Smooth muscle cell of the brain vasculature (primary cell): ENCODE measurements around the gene KCTD15.

Experiments
- DNase-seq: peaks from one replicate; pipeline ENCODE4 v3.0.0-alpha.2; 2012; ENCODE audit warnings: low read depth, low spot score

Gene KCTD15

DNA sequence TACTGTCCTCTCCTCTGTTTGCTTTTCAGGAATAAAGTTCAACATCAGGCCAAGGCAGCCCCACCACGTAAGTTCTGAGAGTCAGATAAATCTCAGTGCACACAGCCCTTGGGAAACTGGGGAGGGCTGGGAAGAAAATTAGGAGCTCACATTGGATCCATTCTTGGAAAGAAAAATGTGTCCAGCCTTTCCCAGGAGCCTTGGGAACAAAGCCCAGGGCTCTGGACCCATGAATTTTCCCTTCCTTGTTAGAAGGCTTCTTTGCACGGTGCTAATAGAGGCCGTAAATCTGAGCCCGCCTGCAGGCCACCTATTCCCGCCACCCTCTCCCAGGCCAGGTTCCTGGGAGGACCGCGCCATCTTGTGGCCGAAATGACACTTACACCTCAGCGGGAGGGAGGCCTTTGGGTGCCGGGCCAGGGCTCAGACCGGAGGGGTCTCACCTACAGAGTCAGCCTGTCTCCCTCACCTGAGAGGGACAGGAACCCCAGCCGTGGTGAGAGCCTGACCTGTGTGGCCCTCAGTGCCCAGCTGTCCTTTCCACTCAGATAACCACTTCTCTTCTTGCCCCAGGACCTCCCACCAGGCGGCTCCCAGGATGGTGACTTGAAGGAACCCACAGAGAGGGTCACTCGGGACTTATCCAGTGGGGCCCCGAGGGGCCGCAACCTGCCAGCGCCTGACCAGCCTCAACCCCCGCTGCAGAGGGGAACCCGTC lies 25.1 kb upstream of the KCTD15 start:
- no peak for DNase-seq

DNA sequence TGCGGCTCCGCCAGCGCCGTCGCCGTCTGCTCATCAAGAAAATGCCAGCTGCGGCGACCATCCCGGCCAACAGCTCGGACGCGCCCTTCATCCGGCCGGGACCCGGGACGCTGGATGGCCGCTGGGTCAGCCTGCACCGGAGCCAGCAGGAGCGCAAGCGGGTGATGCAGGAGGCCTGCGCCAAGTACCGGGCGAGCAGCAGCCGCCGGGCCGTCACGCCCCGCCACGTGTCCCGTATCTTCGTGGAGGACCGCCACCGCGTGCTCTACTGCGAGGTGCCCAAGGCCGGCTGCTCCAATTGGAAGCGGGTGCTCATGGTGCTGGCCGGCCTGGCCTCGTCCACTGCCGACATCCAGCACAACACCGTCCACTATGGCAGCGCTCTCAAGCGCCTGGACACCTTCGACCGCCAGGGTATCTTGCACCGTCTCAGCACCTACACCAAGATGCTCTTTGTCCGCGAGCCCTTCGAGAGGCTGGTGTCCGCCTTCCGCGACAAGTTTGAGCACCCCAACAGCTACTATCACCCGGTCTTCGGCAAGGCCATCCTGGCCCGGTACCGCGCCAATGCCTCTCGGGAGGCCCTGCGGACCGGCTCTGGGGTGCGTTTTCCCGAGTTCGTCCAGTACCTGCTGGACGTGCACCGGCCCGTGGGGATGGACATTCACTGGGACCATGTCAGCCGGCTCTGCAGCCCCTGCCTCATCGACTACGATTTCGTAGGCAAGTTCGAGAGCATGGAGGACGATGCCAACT lies 24.4 kb upstream of the KCTD15 start:
- DNase-seq, result no peak

DNA sequence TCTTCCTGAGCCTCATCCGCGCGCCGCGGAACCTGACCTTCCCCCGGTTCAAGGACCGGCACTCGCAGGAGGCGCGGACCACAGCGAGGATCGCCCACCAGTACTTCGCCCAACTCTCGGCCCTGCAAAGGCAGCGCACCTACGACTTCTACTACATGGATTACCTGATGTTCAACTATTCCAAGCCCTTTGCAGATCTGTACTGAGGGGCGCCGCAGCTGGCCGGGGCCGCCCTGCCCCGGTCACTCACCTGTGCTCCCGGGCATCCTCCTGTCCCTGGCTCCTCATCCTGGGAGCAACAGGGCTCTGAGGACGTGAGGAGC lies 23.9 kb upstream of the KCTD15 start:
- no peak for DNase-seq

DNA sequence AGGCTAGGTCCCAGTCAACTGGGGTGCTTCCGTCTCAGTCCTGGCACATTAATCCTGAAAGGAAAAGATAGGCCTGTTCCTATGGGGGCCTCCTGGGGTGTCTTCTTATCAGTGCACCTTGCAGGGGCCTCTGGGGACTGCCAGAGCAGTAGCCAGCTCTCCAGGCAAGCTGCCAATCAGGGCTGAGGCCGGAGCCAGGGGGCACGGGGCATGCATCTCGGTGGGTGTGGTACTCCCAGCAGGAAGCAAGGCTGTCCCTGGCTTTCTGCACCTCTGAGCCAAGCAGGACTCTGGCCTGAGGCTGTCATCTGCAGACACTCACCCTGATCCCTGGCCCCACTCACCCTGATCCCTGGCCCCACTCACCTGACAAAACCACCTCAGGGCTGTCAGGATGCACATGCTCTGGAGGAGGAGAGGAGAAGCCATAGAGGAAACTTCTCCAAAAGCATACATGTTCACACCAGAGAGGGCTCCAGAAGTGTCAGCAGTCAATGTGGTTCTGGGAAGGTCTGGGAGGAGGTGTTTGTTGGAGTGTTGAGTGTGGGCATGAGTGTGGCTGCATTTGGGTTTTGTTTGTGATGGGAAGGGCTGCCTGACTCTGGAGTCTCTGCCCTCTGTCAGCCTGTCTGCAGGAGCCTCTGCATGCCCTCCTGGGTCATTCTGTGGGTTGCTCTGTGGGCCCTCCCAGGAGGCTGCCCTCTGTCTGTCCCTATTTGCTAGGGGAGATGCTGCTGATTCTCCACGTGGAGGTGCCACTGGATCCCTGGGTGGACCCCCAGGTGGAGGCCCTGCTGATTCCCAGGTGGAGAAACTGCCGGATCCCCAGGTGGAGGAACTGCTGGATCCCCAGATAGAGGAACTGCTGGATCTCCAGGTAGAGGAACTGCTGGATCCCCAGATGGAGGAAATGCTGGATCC lies 22.7 kb upstream of the KCTD15 start:
- no peak for DNase-seq

DNA sequence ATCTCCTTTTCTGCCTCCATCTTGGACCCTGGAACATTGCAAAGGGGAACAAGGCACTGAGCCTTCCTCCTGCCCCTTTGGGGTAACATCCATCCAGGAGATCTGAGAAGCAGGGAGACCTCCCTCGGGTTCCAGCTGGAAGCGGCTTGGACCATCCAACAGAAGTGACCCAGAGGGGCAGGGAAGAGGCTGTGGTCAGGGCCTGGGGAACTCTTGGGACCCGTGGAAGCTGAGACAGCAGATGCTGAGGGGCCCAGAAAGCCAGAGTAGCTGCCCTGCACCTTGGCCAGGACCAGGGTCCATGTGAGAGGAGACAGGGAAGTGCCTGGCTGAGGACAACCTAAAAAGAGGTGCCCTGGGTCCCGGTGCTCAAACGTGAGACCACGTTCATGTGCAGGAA lies 21.9 kb upstream of the KCTD15 start:
- DNase-seq, result no peak

DNA sequence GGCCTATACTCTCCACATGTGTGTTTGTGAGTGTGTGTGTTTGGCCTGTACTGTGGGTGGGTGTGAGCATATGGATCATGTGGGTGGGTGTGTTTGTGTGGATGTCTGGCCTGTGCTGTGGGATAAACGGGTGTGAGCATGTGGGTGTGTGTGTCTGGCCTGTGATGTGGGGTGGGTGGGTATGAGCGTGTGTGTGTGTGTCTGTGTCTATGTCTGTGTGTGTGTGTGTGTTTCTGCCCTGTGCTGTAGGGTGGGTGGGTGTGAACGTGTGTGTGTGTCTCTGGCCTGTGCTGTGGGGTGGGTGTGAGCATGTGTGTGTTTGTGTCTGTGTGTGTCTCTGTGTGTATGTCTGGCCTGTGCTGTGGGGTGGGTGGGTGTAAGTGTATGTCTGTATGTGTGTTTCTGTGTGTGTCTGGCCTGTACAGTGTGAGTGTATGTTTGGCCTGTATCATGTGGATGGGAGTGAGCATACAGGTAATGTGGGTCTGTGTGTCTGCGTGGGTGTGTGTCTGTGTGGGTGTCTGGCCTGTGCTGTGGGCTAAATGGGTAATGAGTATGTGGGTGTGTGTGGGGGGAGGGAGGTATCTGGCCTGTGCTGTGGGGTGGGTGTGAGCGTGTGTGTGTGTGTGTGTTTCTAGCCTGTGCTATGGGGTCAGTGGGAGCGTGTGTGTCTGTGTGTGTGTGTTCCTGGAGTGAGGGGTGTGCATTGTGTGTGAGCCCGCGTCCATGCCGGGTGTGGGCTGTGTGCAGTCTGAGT lies 20.8 kb upstream of the KCTD15 start:
- DNase-seq, result no peak

DNA sequence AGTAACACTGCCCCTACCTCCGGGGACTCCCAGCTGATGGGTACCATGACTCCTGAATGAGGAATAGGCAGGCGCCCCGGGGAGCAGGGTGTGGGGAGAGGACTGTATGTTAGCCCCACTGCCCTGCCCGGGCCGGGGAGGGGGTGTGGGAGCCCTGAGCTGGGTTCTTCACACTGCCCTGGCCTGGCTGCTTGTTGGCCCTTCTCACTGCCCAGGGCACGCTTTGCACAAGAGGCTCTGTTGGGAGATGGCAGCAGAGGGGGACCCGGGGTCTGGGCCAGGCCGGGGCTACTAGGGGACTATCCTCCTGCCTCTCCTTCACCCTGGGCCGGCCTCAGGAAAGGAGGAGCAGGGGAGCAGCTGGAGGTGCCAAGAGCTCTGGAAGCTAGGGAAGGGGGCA lies 19.3 kb upstream of the KCTD15 start:
- no peak for DNase-seq

DNA sequence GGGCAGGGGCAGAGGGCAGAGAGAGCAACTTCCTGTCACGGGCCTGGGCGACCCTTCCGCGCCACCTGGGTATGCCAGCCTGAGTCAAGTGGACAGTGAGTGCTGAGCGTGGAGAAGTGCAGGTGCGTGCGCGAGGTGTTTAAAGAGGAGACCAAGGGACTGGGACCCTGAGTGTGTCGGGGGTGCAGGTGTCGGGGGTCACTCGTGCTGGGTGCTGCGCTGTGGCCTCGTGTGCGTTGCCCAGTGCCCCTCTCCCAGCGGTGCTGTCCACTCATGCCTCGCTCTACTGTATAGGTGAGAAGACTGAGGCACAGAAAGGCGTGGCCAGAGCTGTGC lies 18.9 kb upstream of the KCTD15 start:
- no peak for DNase-seq

DNA sequence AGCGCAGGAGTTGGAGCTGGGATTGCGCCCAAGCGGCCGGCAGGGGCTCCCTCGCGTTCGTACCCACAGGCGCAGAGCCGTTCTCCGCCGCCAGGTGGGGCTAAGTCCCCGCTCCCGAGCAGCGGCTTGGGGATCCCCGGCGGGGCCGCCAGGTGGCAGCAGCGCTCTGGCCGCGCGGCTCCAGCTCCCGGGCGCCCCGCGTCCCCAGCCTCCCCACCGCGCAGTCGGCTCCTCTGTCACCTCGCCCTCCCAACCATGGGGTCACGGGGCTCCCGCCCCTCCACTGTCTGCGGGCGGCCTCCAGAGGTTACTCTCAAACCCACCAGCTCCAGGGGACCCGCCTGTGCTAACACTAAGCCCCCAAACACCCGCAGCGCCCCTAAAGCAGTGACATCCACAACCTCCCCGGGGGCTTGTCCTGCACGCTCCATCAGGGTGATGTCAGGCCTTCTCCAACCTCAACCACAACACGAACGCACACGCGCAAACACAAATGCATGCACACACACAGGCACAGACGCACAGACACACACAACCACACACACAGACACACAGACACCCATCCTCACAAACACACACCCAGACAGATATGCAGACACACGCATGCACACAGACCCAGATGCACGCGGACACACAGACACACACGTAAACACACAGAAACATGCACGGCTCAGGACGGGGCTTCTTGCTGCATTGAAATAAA lies 18.4 kb upstream of the KCTD15 start:
- DNase-seq, result no peak

DNA sequence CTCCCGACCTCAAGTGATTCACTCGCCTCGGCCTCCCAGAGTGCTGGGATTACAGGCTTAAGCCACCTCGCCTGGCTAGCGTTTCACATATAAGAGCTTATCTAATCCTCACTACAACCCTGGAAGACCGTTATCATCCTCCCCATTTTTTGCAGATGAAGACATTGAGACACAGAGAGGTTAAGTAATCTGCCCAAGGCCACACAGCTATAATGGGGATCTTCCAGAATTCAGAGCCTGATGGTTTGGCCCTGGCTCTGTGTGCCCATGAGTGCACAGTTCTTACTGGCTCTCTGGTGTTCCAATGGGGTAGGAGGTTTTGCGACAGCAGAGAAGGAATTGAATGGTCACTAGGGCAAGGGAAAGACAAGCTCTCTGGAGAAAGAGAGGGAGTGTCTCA lies 16.8 kb upstream of the KCTD15 start:
- DNase-seq, result no peak

DNA sequence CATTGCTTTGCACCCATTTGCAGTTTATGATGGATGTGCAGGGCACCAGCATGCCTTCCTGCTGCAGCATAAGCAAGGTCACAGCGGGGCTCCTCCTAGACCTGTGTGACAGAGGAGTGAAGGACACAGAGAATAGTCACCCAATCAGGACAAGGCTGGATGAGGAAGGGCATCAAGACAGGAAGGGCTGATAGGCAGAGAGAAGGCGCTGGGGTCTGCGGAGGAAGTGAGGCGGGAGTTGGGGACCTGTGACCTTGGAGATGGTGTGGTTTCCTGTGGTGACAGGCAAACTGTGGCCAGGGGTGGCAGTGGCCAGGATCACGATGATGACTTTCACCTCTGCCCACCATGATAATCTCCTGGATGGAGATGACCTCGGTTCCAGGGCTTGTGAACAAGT lies 16.4 kb upstream of the KCTD15 start:
- no peak for DNase-seq

DNA sequence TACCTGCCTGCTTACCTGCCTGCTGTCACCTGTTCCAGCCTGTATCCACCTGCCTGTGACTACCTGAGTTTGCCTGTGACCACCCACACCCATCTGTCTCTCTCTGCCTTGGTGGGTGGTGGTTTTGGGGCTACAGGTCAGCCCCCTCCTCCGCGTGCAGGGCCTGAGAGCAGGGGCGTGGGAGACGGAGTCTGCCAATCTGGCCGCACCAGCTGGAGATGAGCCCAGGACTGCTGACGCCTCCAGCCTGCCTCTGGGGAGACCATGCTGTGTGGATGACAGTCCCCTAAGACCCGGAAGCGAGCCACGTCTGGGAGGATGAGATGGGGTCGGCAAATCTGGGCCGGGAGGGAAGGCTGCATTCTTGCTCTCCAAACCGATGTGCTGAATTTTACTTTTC lies 15.9 kb upstream of the KCTD15 start:
- DNase-seq, result no peak

DNA sequence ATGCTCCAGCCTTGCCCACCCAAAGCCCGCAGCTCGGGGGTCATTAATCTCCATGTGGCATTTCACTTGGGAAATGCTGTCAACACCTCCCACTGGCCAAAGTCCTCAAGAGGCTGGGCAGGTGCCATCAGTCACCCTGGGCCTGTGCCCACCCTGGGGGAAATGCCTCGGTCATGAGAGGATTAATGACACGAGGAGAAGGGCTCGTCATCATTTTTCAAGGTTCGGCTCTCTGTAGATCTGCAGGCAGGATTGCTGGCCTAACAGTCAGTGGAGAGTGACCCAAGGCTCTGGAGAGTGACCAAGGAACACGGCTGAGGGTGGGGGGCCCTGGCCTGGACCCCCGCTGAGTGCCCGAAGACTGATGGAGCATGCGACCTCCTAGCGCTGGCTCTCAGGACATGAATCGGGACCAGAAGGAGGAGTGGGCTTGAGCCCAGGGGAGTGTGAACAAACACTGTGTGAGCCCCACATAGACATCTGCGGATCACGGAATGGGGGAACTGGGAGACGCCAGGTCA lies 15.2 kb upstream of the KCTD15 start:
- DNase-seq, result no peak

DNA sequence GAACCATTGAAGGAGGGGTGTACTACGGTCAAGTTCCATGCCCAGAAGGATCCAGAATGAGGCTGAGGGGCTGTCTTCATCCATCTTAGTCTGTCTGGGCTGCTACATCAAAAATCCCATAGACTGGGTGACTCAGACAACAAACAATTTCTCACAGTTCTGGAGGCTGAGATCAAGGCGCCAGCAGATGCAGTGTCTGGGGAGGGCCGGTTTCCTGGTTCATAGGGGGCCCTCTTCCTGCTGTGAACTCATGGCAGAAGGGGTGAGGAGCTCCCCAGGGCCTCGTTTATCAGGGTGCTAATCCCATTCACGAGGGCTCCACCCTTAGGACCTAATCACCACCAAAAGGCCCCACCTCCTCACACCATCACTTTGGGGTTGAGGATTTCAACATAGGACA lies 14.7 kb upstream of the KCTD15 start:
- no peak for DNase-seq

DNA sequence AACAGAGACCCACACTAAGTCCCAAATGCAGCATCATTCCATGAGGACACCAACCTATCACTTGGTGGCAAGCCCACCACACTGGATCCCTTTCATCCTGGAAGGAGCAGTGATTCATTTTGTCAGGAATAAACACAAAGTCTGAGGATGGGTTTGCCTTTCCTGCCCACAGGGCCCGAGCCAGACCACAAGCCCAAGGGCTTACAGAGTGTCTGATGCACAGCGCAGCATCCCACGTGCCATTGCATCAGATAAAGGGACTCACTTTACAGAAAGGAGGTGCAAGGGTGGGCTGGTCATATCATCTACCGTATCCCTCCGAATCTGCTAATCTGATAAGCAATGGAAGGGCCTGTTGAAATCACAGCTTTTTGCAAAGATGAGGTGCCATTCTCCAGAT lies 12.2 kb upstream of the KCTD15 start:
- no peak for DNase-seq

DNA sequence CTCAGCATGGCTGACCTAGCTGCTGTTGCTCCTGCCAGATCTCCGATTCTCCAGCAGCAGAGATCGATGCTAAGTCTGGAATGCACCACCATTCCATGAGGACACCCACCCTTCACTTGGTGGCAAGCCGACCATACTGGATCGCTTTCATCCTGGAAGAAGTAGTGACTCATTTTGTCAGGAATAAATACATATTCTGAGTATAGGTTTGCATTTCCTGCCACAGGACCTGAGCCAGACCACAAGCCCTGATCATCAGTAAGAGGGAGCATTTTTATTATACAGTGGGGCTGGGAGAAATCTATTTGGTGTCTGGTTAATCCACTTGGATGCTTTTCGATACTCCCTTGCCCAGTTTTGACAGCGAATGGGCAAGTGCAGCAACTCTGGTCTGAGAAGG lies 10.9 kb upstream of the KCTD15 start:
- no peak for DNase-seq

DNA sequence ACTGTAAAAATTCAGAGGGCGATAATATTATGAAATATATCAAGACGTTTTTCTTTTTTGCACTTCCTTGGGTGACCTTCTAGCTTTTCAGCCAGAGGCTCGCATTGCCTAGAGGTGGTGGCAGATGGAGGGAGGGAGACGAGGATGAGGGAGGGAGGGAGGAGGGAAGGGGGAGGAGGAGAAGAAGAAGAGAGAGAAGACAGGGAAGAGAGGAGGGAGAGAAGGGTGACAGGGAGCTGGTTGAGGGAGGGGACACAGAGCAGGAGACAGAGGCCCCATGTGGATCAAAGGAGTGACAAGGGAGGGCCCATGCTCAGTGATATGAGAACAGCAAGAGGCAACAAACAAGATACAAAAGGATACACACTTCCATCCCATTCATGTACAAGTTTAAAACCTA lies 8.0 kb upstream of the KCTD15 start:
- no peak for DNase-seq

DNA sequence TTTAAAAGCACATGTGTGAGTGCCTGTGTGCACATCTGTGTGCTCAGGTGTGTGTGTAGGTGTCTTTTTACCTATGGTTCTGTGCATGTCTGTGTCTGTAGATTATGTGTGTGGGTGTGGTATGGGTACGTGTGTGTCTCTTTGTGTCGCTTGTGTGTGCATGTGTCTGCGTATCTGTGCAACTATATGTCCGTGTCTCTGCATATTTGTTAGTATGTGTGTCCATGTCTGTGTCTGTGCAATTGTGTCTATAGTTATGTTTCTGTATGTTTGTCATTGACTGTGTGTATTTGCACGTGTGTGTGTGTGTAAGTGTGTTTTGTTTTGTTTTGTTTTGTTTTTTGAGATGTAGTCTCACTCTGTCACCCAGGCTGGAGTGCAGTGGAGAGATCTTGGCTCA lies 7.3 kb upstream of the KCTD15 start:
- no peak for DNase-seq

DNA sequence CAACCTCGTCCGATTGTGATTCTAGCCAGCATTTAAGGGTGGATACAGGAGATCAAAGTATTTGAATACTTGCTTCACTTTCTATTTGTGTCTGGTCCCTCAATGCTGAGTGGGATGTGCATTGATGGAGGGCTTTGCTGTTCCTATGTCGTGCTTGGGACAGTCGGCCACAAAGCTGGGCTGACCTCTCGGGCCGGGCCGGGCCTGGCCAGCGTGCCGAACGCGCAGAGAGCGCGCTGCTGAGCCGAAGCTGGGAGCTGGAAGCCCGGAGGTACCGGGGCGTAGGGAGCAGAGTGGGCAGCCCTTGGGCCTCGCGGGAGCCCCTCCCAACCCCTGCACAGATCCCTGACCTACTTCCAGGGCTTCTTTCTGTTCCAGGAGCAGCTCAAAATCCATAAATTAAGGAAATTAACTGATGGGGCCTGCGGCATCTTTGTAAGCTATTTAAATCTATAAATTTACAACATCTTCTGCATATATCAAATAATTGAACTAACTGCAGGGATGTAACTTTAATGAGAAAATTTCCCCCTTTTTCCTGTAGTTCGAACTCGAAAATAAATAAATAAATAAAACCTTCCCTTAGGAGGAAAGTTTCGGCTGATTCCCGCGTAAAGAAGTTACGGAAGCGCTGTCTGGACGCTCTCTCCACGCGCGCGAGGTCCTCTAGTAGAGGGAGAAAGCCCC lies 1.8 kb upstream of the KCTD15 start:
- no peak for DNase-seq

DNA sequence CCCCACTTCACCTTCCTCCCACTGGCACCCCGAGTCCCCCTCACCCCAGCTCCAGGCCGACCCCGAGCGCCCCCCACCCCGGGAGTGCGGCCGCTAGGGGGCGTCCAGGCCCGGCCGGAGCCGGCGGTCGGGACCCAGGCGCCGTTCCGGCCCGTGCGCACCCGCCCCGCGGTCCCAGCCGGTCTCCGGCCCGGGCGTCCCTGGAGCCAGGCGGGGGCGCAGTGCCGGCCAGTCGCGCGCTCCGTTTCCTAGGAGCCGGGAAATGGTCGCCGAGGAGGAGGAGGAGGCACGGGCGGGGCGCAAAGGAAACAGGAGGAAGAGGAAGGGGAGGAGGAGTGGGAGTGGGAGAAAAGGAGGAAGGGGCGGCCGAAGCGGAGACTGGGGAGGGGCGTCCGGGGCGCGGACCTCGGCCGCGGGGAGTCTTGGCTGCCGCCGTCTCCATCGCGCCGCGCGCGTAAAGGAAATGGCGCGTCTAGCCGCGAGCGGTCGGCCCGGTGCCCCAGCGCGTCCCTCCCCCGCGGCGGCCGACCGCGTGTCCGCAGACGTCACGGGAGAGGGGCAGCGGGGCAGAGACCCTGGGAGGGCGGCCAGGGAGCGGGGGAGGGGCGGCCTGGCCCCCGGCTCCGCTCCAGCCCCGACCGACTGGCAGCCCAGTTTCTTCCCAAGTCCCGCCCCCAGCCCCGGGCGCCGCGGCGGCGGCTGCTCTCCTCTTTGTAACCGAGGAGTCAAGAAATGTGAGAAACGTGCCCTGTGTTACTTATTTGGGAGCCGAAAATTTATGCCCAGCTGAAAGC lies 1.1 kb upstream of the KCTD15 start:
- peak; percentile 69 for DNase-seq
